ENCODE results near the gene SCN5A. TPM values are rescaled to one million over a fixed set of nuclear protein-coding genes. Genes with fewer than 3 reads are reported as not detected.

Gene SCN5A
- total and polyA plus RNA-seq, 4 donors: 0.01 to 0.14 TPM; not detected in 2

- no peak overlapping the region for H3K9ac ChIP-seq (ENCODE audit: low read depth in 1 of 2, low read length in 2 of 2)
- no peaks in the 10 kb centered on the region for H3K36me3 ChIP-seq (ENCODE audit: control insufficient read depth in 4 of 4, insufficient read depth in 3 of 4, low read depth in 1 of 4, low read length in 3 of 4)
- peaks cover 0 to 3% (median 0%) of the 10 kb centered on the region in 4 donors for H3K9me3 ChIP-seq (ENCODE audit: control insufficient read depth in 4 of 4, low read length in 3 of 4)
- 89% methylated on average over 12 of the region's 12 CpGs for WGBS
- no peak for DNase-seq (ENCODE audit: low spot score)
- no peaks in the 10 kb centered on the region for H3K4me1 ChIP-seq (ENCODE audit: control insufficient read depth in 4 of 4, insufficient read depth in 4 of 4, low read length in 3 of 4)
- no peak overlapping the region for H3K27ac ChIP-seq (ENCODE audit: low read depth in 1 of 2, low read length in 2 of 2)
- no peak for TF ChIP-seq REST (IDR thresholded peaks at IDR 0.05)
- TF ChIP-seq FOXA1 (IDR thresholded peaks at IDR 0.05): no peak
- TF ChIP-seq GABPA (IDR thresholded peaks at IDR 0.05 in 1 of 2, conservative IDR thresholded peaks at IDR 0.05 in 1 of 2): no peak
- no peak for TF ChIP-seq ATF3 (IDR thresholded peaks at IDR 0.05)
- no peak for TF ChIP-seq CTCF (IDR thresholded peaks at IDR 0.05; ENCODE audit: low read depth, low read length, missing input control)
- TF ChIP-seq MAX (IDR thresholded peaks at IDR 0.05): no peak
- no peak for TF ChIP-seq YY1 (IDR thresholded peaks at IDR 0.05)
- TF ChIP-seq RAD21 (IDR thresholded peaks at IDR 0.05): no peak
- no peak for TF ChIP-seq SP1 (IDR thresholded peaks at IDR 0.05)
- TF ChIP-seq TAF1 (conservative IDR thresholded peaks at IDR 0.05): no peak
- TF ChIP-seq JUND (IDR thresholded peaks at IDR 0.05): no peak
- no peak for TF ChIP-seq EGR1 (IDR thresholded peaks at IDR 0.05; ENCODE audit: low read depth in 2 of 2)
- no peak for TF ChIP-seq NR2F2 (IDR thresholded peaks at IDR 0.05)
- no peak for TF ChIP-seq ZBTB33 (IDR thresholded peaks at IDR 0.05)
- TF ChIP-seq FOXA2 (IDR thresholded peaks at IDR 0.05): no peak
- TF ChIP-seq RXRA (IDR thresholded peaks at IDR 0.05): no peak
- H3K27me3 ChIP-seq (ENCODE audit: control insufficient read depth in 4 of 4, insufficient read depth in 4 of 4, low read length in 3 of 4): peaks cover 0 to 3% (median 0%) of the 10 kb centered on the region in 4 donors
- no peak overlapping the region for H3K4me3 ChIP-seq (ENCODE audit: low read depth in 1 of 3, low read length in 3 of 3)
Observed at GRCh38 chr3:38632989-38633388, 16.5 kb downstream of the SCN5A start.

GRCh38 chr3:38630606-38631005 is 18.9 kb downstream of the SCN5A start:
- peaks cover 0 to 3% (median 0%) of the 10 kb centered on the region in 4 donors for H3K27me3 ChIP-seq (ENCODE audit: control insufficient read depth in 4 of 4, insufficient read depth in 4 of 4, low read length in 3 of 4)
- TF ChIP-seq SP1 (IDR thresholded peaks at IDR 0.05) (no peak), REST (IDR thresholded peaks at IDR 0.05) (no peak)
- 50% methylated on average over 5 of the region's 5 CpGs for WGBS

More at GRCh38 chr3:38630606-38631005, 18.9 kb downstream of the SCN5A start:
- Histone ChIP-seq H3K9me3 (ENCODE audit: control insufficient read depth in 4 of 4, low read length in 3 of 4) (peaks cover 0 to 3% (median 0%) of the 10 kb centered on the region in 4 donors), H3K4me1 (ENCODE audit: control insufficient read depth in 4 of 4, insufficient read depth in 4 of 4, low read length in 3 of 4) (no peaks in the 10 kb centered on the region), H3K27ac (ENCODE audit: low read depth in 1 of 2, low read length in 2 of 2) (no peak overlapping the region), H3K9ac (ENCODE audit: low read depth in 1 of 2, low read length in 2 of 2) (no peak overlapping the region), H3K36me3 (ENCODE audit: control insufficient read depth in 4 of 4, insufficient read depth in 3 of 4, low read depth in 1 of 4, low read length in 3 of 4) (no peaks in the 10 kb centered on the region), H3K4me3 (ENCODE audit: low read depth in 1 of 3, low read length in 3 of 3) (no peak overlapping the region)
- DNase-seq (ENCODE audit: low spot score): no peak

Data from liver (tissue), 9 donors.